Activated CD8-positive, alpha-beta memory T cell treated with anti-CD3 and anti-CD28 coated beads, Interleukin-2, amount 50 U/mL, for 4 hours (primary cell): Measurements from ENCODE around the gene KPTN.

Source experiments
- DNase-seq: peaks from one replicate; pipeline ENCODE4 v3.0.0-alpha.2; 2020

KPTN gene

GRCh38 chr19:47464675-47465419 lies 19.2 kb downstream of the KPTN start:
- no peak for DNase-seq

DNA sequence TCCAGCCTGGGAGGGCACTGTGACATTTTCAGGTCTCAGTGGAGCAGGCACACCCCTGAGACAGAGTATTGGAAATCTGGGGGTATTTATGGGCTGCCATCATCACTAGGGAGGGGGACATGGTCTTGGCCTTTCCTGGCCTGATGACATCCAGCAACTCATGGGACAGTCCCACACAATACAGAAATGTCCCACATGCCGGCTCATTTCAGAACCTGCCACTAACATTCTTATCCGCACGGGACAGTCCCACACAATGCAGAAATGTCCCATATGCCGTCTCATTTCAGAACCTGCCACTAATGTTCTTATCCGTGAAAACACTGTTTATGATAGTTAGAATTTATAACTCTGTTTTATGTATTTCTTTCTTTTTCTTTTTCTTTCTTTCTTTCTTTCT lies 22.1 kb downstream of the KPTN start:
- no peak for DNase-seq

- no peak for DNase-seq
Measured at GRCh38 chr19:47459477-47459876, 24.5 kb downstream of the KPTN start.

- no peak for DNase-seq
Measured at GRCh38 chr19:47458672-47459071, 25.3 kb downstream of the KPTN start.

DNA sequence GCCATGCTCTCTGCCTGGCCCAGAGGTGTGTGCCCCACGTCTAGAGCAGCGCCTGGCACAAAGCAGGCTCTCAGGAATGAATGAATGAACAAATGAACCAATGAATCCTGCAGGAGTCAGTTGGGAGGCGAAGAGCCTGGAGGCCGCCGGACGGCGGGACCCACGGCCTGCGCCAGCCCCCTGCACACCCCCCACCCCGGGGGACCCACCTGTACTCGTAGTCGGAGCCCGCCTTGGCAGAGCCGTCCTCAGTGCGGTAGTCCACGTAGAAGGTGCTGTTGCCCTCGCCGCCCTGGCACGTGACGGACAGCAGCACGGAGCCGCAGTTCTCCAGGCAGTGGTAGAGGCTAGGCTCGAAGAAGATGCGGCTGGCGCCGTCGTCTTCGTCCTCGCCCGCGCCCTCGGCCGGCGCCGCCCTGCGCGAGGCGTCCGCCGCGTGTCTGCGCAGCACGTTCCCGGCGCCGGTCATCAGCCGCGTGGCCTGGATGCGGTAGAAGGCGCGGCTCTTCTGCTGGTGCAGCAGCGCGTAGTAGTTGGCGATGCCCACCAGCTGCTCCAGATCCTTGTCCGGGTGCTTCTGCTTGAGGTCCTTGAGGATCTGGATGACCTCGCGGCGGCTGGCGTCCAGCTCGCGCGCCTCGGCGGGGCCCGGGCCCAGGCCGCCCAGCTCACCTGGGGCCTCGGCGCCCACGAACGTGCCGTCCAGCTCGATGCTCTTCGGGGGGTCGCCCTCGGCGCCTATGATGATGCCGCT lies 27.1 kb downstream of the KPTN start:
- DNase-seq, result no peak

DNA sequence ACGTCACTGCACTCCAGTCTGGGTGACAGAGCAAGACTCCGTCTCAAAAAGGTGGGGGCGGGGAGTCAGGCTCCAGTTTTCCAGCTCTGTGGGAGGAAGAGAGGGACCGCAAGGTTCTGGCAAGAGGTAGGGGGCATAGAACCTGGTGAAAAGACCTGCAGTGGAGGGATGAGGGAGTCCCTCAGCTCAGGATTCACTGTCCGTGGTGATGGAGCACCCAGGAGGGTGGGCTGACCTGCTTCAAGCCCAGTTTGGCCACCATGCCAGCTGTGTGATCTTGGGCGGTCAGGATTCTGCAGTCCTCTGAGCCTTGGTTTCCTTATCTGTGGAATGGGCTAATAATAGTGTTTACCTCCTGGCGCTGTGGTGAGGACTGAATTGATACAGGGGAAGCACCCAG lies 33.5 kb downstream of the KPTN start:
- DNase-seq, result no peak

DNA sequence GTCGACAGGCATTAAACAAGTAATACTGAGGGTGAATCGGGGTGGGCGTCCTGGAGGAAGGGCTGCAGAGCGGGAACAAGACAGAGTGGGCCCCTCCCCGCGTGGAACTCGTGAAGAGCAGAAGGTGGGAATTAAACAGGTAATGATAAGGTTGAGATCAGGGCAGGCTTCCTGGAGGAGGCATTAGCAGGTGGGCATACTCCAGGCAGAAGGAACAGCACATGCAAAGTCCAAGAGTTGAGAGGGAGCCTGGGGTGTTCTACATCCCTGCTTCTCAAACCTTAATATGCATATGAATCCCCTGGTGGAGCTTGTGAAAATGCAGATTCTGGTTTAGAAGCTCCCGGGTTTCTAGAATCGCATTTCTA lies 35.7 kb downstream of the KPTN start:
- DNase-seq, result no peak

GRCh38 chr19:47447470-47448359 lies 36.3 kb downstream of the KPTN start:
- DNase-seq, result peak; percentile 48

GRCh38 chr19:47446534-47447469 lies 37.2 kb downstream of the KPTN start:
- no peak for DNase-seq

DNA sequence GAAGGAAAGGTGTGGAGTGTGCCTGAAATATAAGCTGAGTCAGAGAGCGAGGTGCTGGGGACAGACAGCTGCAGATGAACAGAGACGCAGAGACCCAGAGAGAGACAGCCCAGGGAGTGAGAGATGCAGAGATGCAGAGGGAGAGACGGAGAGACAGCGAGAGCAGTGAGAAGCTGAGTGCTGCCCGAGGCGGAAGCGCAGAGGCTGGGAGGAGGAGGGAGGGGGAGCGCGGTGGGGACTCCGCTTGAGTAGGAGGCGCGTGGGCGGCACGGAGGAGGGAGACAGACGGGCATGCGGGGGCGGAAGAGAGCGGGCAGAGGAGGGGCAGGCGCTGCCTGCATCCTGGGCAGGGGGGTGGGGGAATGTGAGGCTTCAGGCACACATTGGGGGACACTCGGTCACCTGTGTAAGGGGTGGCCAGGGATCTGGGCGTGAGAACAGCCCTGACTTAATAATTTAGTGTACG lies 38.0 kb downstream of the KPTN start:
- peak; percentile 80 for DNase-seq

- DNase-seq, result no peak
Measured at GRCh38 chr19:47445527-47445926, 38.5 kb downstream of the KPTN start.

DNA sequence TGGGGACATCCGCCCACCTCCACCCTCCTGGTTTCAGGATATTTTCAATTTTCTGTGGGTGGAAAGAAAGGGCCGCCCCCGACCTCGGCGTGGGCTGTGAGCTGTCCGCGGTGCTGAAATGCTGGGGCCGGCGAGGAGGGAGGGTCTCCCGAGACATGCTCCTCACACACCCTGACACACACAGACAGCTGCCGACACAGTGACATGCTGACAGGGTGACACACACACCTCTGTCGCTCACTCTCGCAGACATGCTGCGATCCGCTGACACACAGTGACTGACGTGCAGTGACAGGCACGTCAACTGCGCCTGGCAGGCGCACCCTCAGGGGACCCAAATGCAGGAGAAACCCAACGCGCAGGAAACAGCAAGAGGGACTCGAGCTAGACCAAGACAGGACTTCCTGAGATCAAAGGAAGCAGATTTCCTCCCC lies 39.6 kb downstream of the KPTN start:
- peak; percentile 38 for DNase-seq

DNA sequence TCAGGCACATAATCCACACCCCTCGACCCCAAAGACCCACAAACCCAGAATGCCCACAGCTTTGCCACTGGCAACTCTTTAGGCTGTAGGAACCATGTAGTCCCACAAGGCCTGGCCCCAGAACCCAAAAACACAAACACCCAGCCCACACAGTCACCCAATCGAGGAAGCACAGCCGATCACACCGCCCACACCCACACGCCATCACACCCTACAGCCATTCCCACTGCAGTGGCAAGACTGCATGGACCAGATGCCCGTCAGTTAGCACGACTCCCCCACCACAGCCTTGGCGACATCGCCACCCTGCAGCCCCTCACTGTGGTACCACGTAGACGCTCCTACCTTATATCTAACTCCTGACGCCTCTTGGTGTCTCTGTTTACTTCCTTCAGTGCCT lies 40.7 kb downstream of the KPTN start:
- no peak for DNase-seq

DNA sequence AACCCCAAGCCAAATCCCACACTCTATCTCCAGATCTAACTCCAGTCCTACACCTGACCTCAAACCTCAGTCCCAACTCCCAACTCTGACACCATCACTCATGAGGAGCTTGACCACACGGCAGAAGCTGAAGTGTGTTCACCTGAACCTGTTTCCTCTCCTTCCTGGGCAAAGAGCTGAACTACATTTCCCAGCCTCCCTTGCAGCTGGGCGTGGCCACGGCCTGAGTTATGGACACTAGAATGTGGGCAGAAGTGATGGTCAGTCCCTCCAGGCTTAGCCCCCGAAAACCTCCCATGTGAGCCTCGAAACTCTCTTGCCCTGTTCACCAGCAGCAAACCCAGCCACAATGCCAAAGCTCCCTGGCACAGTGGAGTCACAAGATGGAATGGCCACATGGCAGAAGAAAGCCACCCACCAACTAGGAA lies 45.2 kb downstream of the KPTN start:
- DNase-seq, result no peak

GRCh38 chr19:47437500-47437899 lies 46.5 kb downstream of the KPTN start:
- DNase-seq, result no peak

GRCh38 chr19:47436712-47437401 lies 47.2 kb downstream of the KPTN start:
- DNase-seq, result peak; percentile 88

DNA sequence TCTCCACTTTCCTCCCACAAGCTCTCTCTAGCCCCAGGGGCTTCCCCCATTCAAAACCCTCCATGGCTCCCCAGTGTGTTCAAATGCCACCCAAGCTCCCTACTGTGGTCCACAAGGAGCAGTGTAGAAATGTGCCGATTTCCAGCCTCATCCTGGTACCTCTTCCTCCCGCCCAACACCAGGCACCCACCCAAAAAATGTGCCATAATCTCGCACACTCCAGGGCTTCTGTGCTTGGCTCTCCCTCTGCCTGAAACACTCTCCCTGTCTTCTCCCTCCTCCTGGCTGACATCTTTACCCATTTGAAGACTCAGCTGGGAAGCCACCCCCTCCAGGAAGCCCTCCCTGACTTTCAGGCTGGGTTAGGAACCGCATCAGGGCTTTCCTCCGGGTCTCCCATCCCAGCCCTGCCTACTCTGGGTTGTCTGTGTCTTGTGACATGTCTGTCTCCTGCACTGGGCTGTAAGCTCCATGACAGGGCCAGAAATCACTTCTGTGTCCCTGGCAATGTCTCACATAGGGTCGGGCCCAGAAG lies 48.1 kb downstream of the KPTN start:
- no peak for DNase-seq

DNA sequence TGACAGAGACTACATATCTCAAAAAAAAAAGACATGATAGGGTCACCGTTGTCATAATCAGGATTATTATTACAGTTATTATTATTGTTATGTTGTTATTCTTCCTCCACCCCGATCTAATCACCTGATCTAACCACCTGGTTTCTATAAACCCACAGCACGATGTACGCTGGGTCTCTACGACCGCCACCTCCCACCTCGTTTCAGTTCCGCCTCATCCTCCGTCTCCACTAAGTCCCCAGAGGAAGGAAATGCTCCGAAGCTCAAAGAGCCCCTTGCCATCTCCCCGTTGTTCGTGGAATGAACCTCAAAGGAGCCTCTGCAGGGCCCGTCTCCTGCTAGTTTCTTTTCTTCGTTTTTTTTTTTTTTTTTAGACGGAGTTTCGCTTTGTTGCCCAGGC lies 48.8 kb downstream of the KPTN start:
- DNase-seq, result no peak

DNA sequence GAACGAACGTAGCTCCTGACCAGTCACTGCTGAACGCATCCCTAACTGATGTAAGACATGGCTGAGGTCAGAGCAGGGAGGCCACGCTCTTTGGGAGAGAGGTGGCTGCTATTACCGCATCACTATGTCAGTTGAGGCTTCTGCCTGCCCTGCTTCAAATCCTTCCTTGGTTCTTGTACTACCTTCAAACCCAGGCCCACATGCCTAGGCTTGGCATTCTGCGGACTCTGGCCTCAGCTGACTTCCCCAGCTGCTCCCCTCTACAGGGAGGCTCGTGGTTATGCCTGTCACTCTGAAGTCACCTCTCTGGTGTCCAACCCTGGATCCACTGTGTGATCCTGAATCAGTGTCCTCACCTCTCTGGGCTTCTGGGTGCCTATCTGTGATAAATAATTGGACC lies 49.9 kb downstream of the KPTN start:
- DNase-seq, result no peak

DNA sequence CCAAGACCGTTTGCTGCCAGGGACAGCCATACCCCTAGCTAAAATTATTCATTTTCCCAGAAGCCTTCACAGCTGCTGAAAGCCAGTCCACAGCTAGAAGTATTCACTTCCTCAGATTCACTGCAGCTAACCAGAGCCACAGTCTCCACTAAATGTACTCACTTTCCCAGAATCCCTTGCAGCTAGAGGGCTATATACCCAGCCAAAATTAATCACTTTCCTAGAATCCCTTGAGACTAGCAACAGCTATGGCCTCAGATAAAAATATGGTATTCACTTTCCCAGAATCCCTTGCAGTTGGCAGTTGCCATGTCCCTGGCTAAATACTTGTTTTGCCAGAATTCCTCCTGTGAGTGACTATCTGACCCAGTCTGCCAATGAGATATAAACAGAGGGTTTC lies 50.9 kb downstream of the KPTN start:
- DNase-seq, result no peak

DNA sequence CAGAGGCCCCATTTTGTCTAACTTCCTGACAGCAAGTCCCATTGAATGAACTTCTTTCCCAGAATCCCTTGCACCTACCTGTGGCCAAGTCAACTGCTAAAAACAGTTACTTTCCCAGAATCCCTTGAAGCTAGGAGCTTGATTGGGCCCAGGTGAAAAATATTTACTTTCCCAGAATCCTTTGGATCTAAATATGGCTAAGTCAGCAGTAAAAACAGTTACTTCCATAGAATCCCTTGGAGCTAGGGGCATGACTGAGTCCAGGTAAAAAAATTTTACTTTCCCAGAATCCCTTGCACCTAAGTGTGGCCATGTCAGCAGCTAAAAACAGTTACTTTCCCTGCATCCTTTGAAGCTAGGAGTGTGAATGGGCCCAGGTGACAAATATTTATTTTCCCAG lies 51.5 kb downstream of the KPTN start:
- DNase-seq, result no peak
